ENCODE data around the gene COTL1.

Gene COTL1

GRCh38 chr16:84613408-84614072, 4.3 kb downstream of the COTL1 start:
- Histone ChIP-seq H3K36me3 (replicated peaks; ENCODE audit: insufficient read depth, low read length) (no peaks in the 10 kb centered on the region), H4K20me1 (ENCODE audit: insufficient read depth, low read length) (no peaks in the 10 kb centered on the region), H3K9me3 (replicated peaks; ENCODE audit: insufficient read depth, low read length) (no peaks in the 10 kb centered on the region), H3K9ac (ENCODE audit: low read length) (no peak overlapping the region), H3K27me3 (replicated peaks; ENCODE audit: insufficient read depth, low read length) (no peaks in the 10 kb centered on the region), H3K4me1 (ENCODE audit: low read length) (no peaks in the 10 kb centered on the region), H3K27ac (ENCODE audit: low read length) (no peak overlapping the region), H3K4me3 (ENCODE audit: low read length) (no peak overlapping the region), H3K9me2 (replicated peaks; ENCODE audit: insufficient read depth, low read length) (no peaks in the 10 kb centered on the region), H3K79me2 (ENCODE audit: low read length) (no peaks in the 10 kb centered on the region), H3K4me2 (ENCODE audit: low read depth, low read length) (no peak overlapping the region), H3F3A (ENCODE audit: insufficient read depth, low read length) (no peaks in the 10 kb centered on the region), H2AFZ (ENCODE audit: low read length) (no peak overlapping the region)
- TF ChIP-seq EZH2phosphoT487 (IDR thresholded peaks at IDR 0.05; ENCODE audit: low read length) (no peak), CTCF (IDR thresholded peaks at IDR 0.05; ENCODE audit: low read length) (no peak), EZH2 (optimal IDR thresholded peaks at IDR 0.05; ENCODE audit: low read depth, low read length) (no peak)
- DNase-seq = no peak

- TF ChIP-seq EZH2phosphoT487 (IDR thresholded peaks at IDR 0.05; ENCODE audit: low read length) = no peak
- TF ChIP-seq EZH2 (optimal IDR thresholded peaks at IDR 0.05; ENCODE audit: low read depth, low read length) = no peak
- no peak for TF ChIP-seq CTCF (IDR thresholded peaks at IDR 0.05; ENCODE audit: low read length)
- no peaks in the 10 kb centered on the region for H4K20me1 ChIP-seq (ENCODE audit: insufficient read depth, low read length)
- no peak overlapping the region for H3K27ac ChIP-seq (ENCODE audit: low read length)
- H3K4me1 ChIP-seq (ENCODE audit: low read length) = no peaks in the 10 kb centered on the region
- H3K79me2 ChIP-seq (ENCODE audit: low read length) = no peaks in the 10 kb centered on the region
- no peaks in the 10 kb centered on the region for H3K9me2 ChIP-seq (replicated peaks; ENCODE audit: insufficient read depth, low read length)
- DNase-seq = no peak
- H3K4me3 ChIP-seq (ENCODE audit: low read length) = no peak overlapping the region
- no peak overlapping the region for H3K4me2 ChIP-seq (ENCODE audit: low read depth, low read length)
- no peaks in the 10 kb centered on the region for H3K9me3 ChIP-seq (replicated peaks; ENCODE audit: insufficient read depth, low read length)
- H3K9ac ChIP-seq (ENCODE audit: low read length) = no peak overlapping the region
- no peaks in the 10 kb centered on the region for H3K27me3 ChIP-seq (replicated peaks; ENCODE audit: insufficient read depth, low read length)
- no peaks in the 10 kb centered on the region for H3K36me3 ChIP-seq (replicated peaks; ENCODE audit: insufficient read depth, low read length)
- no peaks in the 10 kb centered on the region for H3F3A ChIP-seq (ENCODE audit: insufficient read depth, low read length)
- no peak overlapping the region for H2AFZ ChIP-seq (ENCODE audit: low read length)
Observed at GRCh38 chr16:84612686-84613085, 5.2 kb downstream of the COTL1 start.

- H3K9me3 ChIP-seq (replicated peaks; ENCODE audit: insufficient read depth, low read length) = no peaks in the 10 kb centered on the region
- no peak overlapping the region for H3K4me3 ChIP-seq (ENCODE audit: low read length)
- H3K4me2 ChIP-seq (ENCODE audit: low read depth, low read length) = no peak overlapping the region
- H3K9ac ChIP-seq (ENCODE audit: low read length) = no peak overlapping the region
- no peak overlapping the region for H3K27ac ChIP-seq (ENCODE audit: low read length)
- DNase-seq = no peak
- H3K4me1 ChIP-seq (ENCODE audit: low read length) = no peaks in the 10 kb centered on the region
- H3F3A ChIP-seq (ENCODE audit: insufficient read depth, low read length) = no peaks in the 10 kb centered on the region
- no peaks in the 10 kb centered on the region for H4K20me1 ChIP-seq (ENCODE audit: insufficient read depth, low read length)
- H3K79me2 ChIP-seq (ENCODE audit: low read length) = no peaks in the 10 kb centered on the region
- no peaks in the 10 kb centered on the region for H3K9me2 ChIP-seq (replicated peaks; ENCODE audit: insufficient read depth, low read length)
- H3K36me3 ChIP-seq (replicated peaks; ENCODE audit: insufficient read depth, low read length) = no peaks in the 10 kb centered on the region
- H2AFZ ChIP-seq (ENCODE audit: low read length) = no peak overlapping the region
- H3K27me3 ChIP-seq (replicated peaks; ENCODE audit: insufficient read depth, low read length) = no peaks in the 10 kb centered on the region
- TF ChIP-seq CTCF (IDR thresholded peaks at IDR 0.05; ENCODE audit: low read length) = no peak
- no peak for TF ChIP-seq EZH2 (optimal IDR thresholded peaks at IDR 0.05; ENCODE audit: low read depth, low read length)
- no peak for TF ChIP-seq EZH2phosphoT487 (IDR thresholded peaks at IDR 0.05; ENCODE audit: low read length)
Observed at GRCh38 chr16:84611041-84611440, 6.8 kb downstream of the COTL1 start.
